RWPE1 (cell line): ENCODE results near the gene LGALS12.

ENCODE experiments used
- CTCF ChIA-PET: fragments of 350-600 bp; sonication (Branson Sonifier 250); formaldehyde crosslinking; extraction: SDS; loops from one replicate; lab custom pipeline; 2021; lab: Yijun Ruan, JAX
- POLR2A ChIA-PET: fragments of 400-600 bp; formaldehyde crosslinking; extraction: SDS; loops from one replicate; lab custom pipeline; 2020; ENCODE audit warnings: antibody characterized with exemption; ENCODE audit not compliant: low non-redundant PET; lab: Yijun Ruan, JAX
- DNase-seq: peaks from one replicate; pipeline ENCODE4 v3.0.0; 2012; ENCODE audit warnings: low spot score
- H3K27ac ChIP-seq: fragments of 450-650 bp; 2 replicates; pipeline ENCODE4 v1.5.1; 2017
- CTCF ChIP-seq: fragments of 450-650 bp; conservative IDR thresholded peaks from 2 replicates; pipeline ENCODE4 v1.5.1; 2017; ENCODE audit warnings: low read depth, mild to moderate bottlenecking

Gene LGALS12

GRCh38 chr11:63491240-63491587, 14.7 kb upstream of the LGALS12 start:
- DNase-seq = no peak
- no peak for TF ChIP-seq CTCF
- ChIA-PET POLR2A (no interaction called here), CTCF (interaction anchor here (1.2 kb wide), 1 partner anchor 12 kb away, joined by 3 read pairs; no protein-coding TSS in a partner anchor)
- H3K27ac ChIP-seq = no peak overlapping the region

DNA sequence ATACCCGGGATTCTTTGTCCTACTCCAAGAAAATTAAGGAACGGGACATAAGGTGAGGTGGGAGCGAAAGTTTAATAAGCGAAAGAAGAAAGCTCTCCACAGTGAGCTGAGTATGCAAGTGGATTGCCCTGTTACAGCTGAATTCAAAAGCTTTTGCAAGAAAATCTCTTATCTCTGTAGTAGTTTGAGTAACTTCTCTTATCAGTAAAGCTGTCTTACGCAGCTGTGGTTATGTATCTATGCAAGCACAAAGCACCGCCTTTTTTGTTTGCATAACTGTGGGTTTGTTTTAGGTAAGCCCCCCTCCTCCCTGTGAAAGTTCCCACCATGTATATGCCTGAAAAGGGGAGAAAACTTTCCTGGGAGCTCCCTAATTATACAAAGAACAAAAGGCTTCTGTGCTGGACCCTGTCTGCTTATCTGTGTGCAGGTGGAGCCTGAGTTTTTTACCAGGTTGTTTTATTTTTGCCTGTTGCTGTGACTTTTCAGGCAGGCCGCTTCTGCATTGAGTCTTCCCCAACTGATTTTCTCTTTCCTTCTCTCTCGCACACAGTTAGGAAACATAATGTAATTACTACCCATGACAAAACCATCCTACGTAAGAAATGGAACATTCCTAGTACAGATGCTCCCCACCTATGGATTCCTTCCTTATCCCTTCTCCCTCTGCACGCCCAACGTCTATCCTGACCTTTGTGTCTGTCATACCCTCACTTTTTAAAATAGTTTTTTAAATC, 14.1 kb upstream of the LGALS12 start:
- DNase-seq = no peak
- no peak for TF ChIP-seq CTCF
- POLR2A ChIA-PET = no interaction called here
- H3K27ac ChIP-seq = no peak overlapping the region
- CTCF ChIA-PET = interaction anchor here (1.2 kb wide), 1 partner anchor 13 kb away, joined by 3 read pairs; no protein-coding TSS in a partner anchor

GRCh38 chr11:63492441-63492840, 13.4 kb upstream of the LGALS12 start:
- POLR2A ChIA-PET = no interaction called here

DNA sequence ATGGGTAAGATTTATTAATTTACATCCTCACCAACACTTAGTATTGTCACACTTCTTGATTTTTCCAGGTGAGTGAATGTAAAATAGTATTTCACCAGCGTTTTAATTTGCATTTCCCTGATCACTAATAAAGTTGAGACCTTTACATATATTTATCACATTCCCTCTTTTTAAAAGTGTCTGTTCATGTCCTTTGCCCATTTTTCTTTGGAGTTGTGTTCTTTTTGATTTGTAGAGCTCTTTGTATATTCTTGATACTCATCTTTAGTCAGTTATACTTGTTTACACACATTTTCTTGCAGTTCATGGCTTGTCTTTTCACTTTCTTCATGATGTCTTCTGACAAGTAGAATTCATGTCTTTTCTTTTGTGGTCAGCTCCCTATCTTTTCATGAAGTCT, 12.8 kb upstream of the LGALS12 start:
- DNase-seq = no peak
- ChIA-PET CTCF (no interaction called here), POLR2A (no interaction called here)
- TF ChIP-seq CTCF = no peak
- no peak overlapping the region for H3K27ac ChIP-seq

More at GRCh38 chr11:63492441-63492840, 13.4 kb upstream of the LGALS12 start:
- TF ChIP-seq CTCF = no peak
- CTCF ChIA-PET = no interaction called here
- DNase-seq = no peak
- no peak overlapping the region for H3K27ac ChIP-seq

DNA sequence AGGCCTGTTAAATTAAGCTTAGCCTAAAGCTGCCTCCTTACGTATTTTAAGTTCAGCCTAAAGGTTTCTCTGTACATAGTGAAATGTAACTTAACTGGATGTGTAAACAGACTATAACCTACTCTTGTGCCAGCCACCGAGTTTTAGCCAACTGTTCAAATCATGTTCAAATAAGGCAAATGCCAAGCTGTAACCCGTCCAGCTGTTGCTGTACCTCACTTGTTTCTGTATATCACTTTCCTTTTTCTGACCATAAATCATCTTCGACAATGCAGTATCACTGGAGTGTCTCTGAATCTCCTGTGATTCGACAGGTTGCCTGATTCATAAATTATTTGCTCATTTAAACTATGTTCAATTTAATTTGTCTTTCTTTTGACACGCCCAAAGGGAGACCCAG, 10.9 kb upstream of the LGALS12 start:
- no peak overlapping the region for H3K27ac ChIP-seq
- no peak for DNase-seq
- ChIA-PET CTCF (no interaction called here), POLR2A (no interaction called here)
- no peak for TF ChIP-seq CTCF

- ChIA-PET CTCF (no interaction called here), POLR2A (no interaction called here)
- no peak for TF ChIP-seq CTCF
- H3K27ac ChIP-seq = no peak overlapping the region
- no peak for DNase-seq
Observed at GRCh38 chr11:63499874-63500273, 6.0 kb upstream of the LGALS12 start.
